SU-DHL-6 (cell line): ENCODE data around the gene ATP2B1.
A peak's percentile ranks its signal among the peaks of the same experiment; 100 is the strongest.

Experiments used
- H2AFZ ChIP-seq: fragments of 200-600 bp; sonication (generic); 2 replicates; pipeline ENCODE4 v1.6.1; 2014; ENCODE audit warnings: low read depth, mild to moderate bottlenecking, moderate library complexity, mixed read lengths, antibody characterized with exemption, low read length; ENCODE audit not compliant: severe bottlenecking
- H3F3A ChIP-seq: fragments of 200-600 bp; shearing (Covaris generic); 2 replicates; pipeline ENCODE4 v1.6.0; 2016; ENCODE audit warnings: antibody characterized with exemption, mild to moderate bottlenecking; ENCODE audit not compliant: insufficient read depth
- H3K27ac ChIP-seq: fragments of 200-600 bp; sonication (generic); 2 replicates; pipeline ENCODE4 v1.5.1; 2016; ENCODE audit warnings: low read depth, mild to moderate bottlenecking, low read length, moderate library complexity, mixed read lengths
- H3K27me3 ChIP-seq: fragments of 200-600 bp; sonication (generic), shearing (Covaris generic); 2 replicates; pipeline ENCODE4 v1.6.0; 2014; ENCODE audit warnings: mild to moderate bottlenecking, low read length
- H3K36me3 ChIP-seq: fragments of 200-600 bp; sonication (generic); 2 replicates; pipeline ENCODE4 v1.6.1; 2014; ENCODE audit warnings: mild to moderate bottlenecking, low read length, mixed read lengths
- H3K4me2 ChIP-seq: fragments of 300-600, 200-600 bp; shearing (Covaris generic), sonication (generic); 2 replicates; pipeline ENCODE4 v1.6.0; 2014; ENCODE audit warnings: low read length, low read depth, mild to moderate bottlenecking; ENCODE audit not compliant: poor library complexity, severe bottlenecking
- H3K4me3 ChIP-seq: fragments of 200-600 bp; sonication (generic); 2 replicates; pipeline ENCODE4 v1.5.1; 2014; ENCODE audit warnings: antibody characterized with exemption, low read length, mild to moderate bottlenecking, mixed read lengths; ENCODE audit not compliant: insufficient read depth, poor library complexity, severe bottlenecking
- H3K79me2 ChIP-seq: fragments of 200-600 bp; sonication (generic); 2 replicates; pipeline ENCODE4 v1.6.1; 2014; ENCODE audit warnings: mild to moderate bottlenecking, low read length, moderate library complexity; ENCODE audit not compliant: insufficient read depth
- H3K9ac ChIP-seq: fragments of 200-600 bp; sonication (generic); 2 replicates; pipeline ENCODE4 v1.7.0; 2014; ENCODE audit warnings: mild to moderate bottlenecking, low read length
- H3K9me2 ChIP-seq: fragments of 200-600 bp; sonication (generic); replicated peaks from 2 replicates; pipeline ENCODE4 v1.6.1; 2014; ENCODE audit warnings: low read length; ENCODE audit not compliant: insufficient read depth
- H3K9me3 ChIP-seq: fragments of 200-600 bp; sonication (generic); 2 replicates; pipeline ENCODE4 v1.6.1; 2014; ENCODE audit warnings: low read length, mixed read lengths; ENCODE audit not compliant: insufficient read depth
- H4K20me1 ChIP-seq: fragments of 200-600 bp; sonication (generic); 2 replicates; pipeline ENCODE4 v1.6.1; 2014; ENCODE audit warnings: low read depth, mild to moderate bottlenecking, antibody characterized with exemption, low read length, moderate library complexity, mixed read lengths
- CTCF ChIP-seq: fragments of 200-600 bp; sonication (generic); IDR thresholded peaks from one replicate; pipeline ENCODE4 v1.5.1; 2017; ENCODE audit warnings: antibody characterized with exemption, mild to moderate bottlenecking, low read length, moderate library complexity; ENCODE audit not compliant: insufficient read depth, poor library complexity, severe bottlenecking
- EZH2phosphoT487 ChIP-seq: fragments of 200-600 bp; sonication (generic), shearing (Covaris generic); conservative IDR thresholded peaks from 2 replicates; pipeline ENCODE4 v1.6.1; 2018; ENCODE audit warnings: mild to moderate bottlenecking, antibody characterized with exemption, low read length, moderate library complexity, mixed read lengths

The ATP2B1 gene

GRCh38 chr12:89707703-89708564 lies 704 bp downstream of the ATP2B1 start:
- Histone ChIP-seq H3K79me2 (peaks cover 56% of the 10 kb centered on the region), H3K4me3 (peak overlapping the region; percentile 83), H2AFZ (peak overlapping the region; percentile 15)

GRCh38 chr12:89706986-89707702 lies 1.5 kb downstream of the ATP2B1 start:
- Histone ChIP-seq H3K27me3 (no peaks in the 10 kb centered on the region), H3K27ac (peak overlapping the region; percentile 94), H3K4me3 (peak overlapping the region; percentile 83), H3K9ac (peak overlapping the region; percentile 85), H4K20me1 (peaks cover 45% of the 10 kb centered on the region), H3F3A (0 out of 2 replicates have a peak, but pooled peaks cover 4% of the 10 kb centered on the region), H3K9me3 (no peaks in the 10 kb centered on the region), H3K36me3 (peaks cover 3% of the 10 kb centered on the region; the same call in 1 of the 2 replicates), H2AFZ (no peak overlapping the region), H3K79me2 (peaks cover 64% of the 10 kb centered on the region), H3K4me2 (peak overlapping the region; percentile 73), H3K9me2 (no peaks in the 10 kb centered on the region)
- TF ChIP-seq CTCF (no peak), EZH2phosphoT487 (no peak)

More at GRCh38 chr12:89707703-89708564, 704 bp downstream of the ATP2B1 start:
- peak overlapping the region; percentile 73 for H3K4me2 ChIP-seq
- 0 out of 2 replicates have a peak, but pooled peaks cover 4% of the 10 kb centered on the region for H3F3A ChIP-seq
- H3K27me3 ChIP-seq: no peaks in the 10 kb centered on the region
- H3K9ac ChIP-seq: peak overlapping the region; percentile 85
- H3K27ac ChIP-seq: peak overlapping the region; percentile 94
- H3K36me3 ChIP-seq: peaks cover 3% of the 10 kb centered on the region; the same call in 1 of the 2 replicates
- no peak for TF ChIP-seq CTCF
- no peak for TF ChIP-seq EZH2phosphoT487
- no peaks in the 10 kb centered on the region for H3K9me3 ChIP-seq
- H3K9me2 ChIP-seq: no peaks in the 10 kb centered on the region
- peaks cover 38% of the 10 kb centered on the region for H4K20me1 ChIP-seq

GRCh38 chr12:89706551-89706950 lies 2.1 kb downstream of the ATP2B1 start:
- Histone ChIP-seq H3K4me2 (peak overlapping the region; percentile 73), H3K9me2 (no peaks in the 10 kb centered on the region), H3K27me3 (no peaks in the 10 kb centered on the region), H2AFZ (no peak overlapping the region), H4K20me1 (peaks cover 50% of the 10 kb centered on the region), H3K4me3 (peak overlapping the region; percentile 83), H3K9ac (peak overlapping the region; percentile 85), H3K36me3 (peaks cover 3% of the 10 kb centered on the region; the same call in 1 of the 2 replicates), H3K79me2 (peaks cover 70% of the 10 kb centered on the region), H3K27ac (peak overlapping the region; percentile 94; the same call in 1 of the 2 replicates), H3F3A (0 out of 2 replicates have a peak, but pooled peaks cover 4% of the 10 kb centered on the region), H3K9me3 (no peaks in the 10 kb centered on the region)
- TF ChIP-seq EZH2phosphoT487 (no peak), CTCF (no peak)
